Mammary epithelial cell (primary cell): ENCODE results near the gene PHB1.

Experiments used
- EZH2 ChIP-seq: IDR thresholded peaks from 2 replicates; pipeline ENCODE4 v1.6.1; 2012; ENCODE audit warnings: low read length, inconsistent platforms, borderline replicate concordance
- TF ChIP-seq, protein P1 (sequence below), 2 donors: IDR thresholded peaks in 1 of 2; conservative IDR thresholded peaks in 1 of 2; 2 replicates each; pipeline ENCODE4 v1.5.1; 2011 to 2012; ENCODE audit warnings: inconsistent platforms in 2 of 2, low read length in 2 of 2, mild to moderate bottlenecking in 2 of 2, control low read depth in 1 of 2, low read depth in 1 of 2; ENCODE audit not compliant: insufficient read depth in 1 of 2; ENCODE audit errors: extremely low read depth in 1 of 2

- TF ChIP-seq, protein P1, sequence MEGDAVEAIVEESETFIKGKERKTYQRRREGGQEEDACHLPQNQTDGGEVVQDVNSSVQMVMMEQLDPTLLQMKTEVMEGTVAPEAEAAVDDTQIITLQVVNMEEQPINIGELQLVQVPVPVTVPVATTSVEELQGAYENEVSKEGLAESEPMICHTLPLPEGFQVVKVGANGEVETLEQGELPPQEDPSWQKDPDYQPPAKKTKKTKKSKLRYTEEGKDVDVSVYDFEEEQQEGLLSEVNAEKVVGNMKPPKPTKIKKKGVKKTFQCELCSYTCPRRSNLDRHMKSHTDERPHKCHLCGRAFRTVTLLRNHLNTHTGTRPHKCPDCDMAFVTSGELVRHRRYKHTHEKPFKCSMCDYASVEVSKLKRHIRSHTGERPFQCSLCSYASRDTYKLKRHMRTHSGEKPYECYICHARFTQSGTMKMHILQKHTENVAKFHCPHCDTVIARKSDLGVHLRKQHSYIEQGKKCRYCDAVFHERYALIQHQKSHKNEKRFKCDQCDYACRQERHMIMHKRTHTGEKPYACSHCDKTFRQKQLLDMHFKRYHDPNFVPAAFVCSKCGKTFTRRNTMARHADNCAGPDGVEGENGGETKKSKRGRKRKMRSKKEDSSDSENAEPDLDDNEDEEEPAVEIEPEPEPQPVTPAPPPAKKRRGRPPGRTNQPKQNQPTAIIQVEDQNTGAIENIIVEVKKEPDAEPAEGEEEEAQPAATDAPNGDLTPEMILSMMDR (conservative IDR thresholded peaks at IDR 0.05 in 1 of 2, IDR thresholded peaks at IDR 0.05 in 1 of 2; ENCODE audit: extremely low read depth in 1 of 2, insufficient read depth in 1 of 2, low read depth in 1 of 2, low read length in 2 of 2) = no peak
- no peak for TF ChIP-seq EZH2
Measured at GRCh38 chr17:49373115-49373514, 41.6 kb downstream of the PHB1 start.
